ENCODE measurements around the gene CENPC.
"Not testable (repeated sequence)": the region's sequence is repeated elsewhere in the genome, so short reads cannot be mapped to it uniquely, and the experiment has no call there.

The CENPC gene

DNA sequence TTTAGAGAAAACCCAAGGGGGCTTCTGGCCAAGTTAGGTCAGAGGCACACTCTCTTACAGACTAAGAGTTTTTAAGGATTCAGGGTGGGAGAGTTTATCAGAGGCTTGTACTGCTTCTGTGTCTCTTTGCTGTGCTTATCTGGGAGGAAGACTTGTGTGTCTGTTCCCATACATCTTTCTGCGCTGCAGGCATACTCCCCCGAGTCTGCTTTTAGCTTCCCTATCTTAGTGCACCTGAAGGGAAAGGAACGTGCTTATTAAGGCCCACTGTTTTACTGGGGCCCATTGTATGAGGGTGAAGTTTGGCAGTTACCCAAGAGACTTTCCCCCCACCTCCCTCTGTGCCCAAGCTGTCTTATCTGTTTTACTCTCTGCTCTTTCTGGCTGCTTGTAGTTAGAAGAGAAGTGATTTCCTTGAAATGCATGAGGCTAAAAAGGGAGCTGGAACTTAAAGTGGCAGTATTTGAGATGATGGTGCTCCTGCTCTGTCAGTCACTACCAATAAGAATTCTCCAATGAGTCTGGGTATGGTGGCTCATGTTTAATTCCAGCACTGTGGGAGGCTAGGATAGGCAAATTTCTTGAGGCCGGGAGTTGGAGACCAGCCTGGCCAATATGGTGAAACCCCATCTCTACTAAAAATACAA, 7.0 kb upstream of the CENPC start:
- not testable (repeated sequence) for DNase-seq (ENCODE audit: low read depth in 2 of 2)

DNA sequence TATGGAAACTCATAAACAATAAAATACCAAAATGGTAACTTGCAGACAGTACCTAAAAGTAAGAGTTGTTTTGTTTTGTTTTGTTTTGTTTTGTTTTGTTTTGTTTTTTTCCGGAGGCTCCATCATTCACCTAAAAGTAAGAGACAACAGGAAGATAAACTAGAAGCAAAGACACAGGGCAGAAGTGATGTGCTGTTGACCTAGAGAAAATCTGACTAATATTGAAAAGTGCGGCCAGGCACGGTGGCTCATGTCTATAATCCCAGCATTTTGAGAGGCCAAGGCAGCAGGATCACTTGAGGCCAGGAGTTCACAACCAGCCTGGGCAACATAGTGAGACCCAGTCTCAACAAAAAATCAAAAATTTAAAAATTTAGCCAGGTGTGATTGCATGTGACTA, 5.6 kb upstream of the CENPC start:
- no peak for DNase-seq (ENCODE audit: low read depth in 2 of 2)

DNA sequence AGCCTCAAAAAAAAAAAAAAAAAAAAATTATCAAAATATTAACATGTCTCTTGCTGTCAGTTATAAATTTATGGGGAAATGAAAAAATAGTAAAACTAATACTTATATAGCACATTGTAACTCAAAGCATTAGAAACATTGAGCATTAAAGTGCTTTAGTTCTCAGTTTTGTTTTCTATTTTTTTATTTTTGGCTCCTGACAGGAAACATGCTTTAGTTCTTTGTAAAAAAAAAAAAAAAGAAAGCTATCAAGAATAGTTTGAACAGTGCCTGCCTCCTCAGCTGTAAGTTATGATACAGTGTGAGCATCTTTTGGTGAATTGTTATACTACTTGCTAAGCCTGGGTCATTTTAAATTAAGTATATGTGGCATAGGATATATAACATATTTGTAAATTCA, 5.1 kb upstream of the CENPC start:
- DNase-seq (ENCODE audit: low read depth in 2 of 2): no peak

DNA sequence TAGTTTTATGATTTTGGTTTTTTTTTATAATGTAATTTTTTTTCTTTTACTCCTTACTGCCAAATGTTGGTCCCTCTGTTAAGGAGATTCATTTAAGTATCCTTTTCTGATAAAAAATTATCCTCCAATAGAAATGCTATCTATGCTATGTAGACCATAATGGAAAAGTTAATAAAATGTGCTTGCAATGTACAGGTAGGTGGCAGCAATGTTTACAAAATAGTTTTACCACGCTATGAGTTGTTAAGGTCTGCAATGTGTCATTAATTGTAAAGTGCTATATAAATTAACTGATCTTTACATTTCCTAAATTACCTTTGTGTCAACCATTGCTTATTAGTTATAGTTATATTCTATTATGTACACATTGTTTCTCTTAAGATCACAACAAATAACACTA, 3.8 kb upstream of the CENPC start:
- DNase-seq (ENCODE audit: low read depth in 2 of 2): no peak

DNA sequence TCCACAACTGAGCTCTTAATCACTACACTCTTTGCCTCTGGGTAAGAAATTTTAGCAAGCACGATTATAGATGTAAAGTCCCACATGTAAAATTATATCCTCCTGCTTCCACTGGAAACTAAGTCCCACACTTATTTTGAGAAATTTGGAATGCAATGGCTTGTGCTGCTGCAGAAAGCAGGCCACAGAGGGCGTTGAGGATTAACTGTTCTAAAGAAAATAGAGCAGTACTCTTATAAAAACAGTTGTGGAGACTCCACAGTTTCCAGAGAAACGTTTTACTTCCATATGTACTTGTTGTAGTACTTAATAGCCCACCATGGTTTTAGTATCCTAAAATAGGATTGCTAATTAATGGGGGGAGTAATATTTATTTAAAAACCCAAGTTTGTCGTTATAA, 1.7 kb upstream of the CENPC start:
- no peak for DNase-seq (ENCODE audit: low read depth in 2 of 2)

DNA sequence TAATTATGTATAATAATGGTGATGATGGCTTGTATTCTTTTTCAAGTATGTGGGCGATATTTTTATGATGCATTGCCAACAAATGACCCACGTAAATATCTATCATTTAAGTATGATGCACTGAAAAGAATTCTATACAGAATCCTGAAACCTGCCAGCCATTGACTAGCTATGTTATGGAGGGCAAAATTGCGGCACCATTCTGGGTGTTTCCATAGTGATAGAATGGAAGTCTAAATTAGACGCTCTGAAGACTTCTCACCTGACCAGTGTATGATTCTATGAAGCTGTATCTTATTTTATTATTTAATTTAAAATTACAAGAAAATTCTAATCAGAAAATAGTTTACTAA, 677 bp upstream of the CENPC start:
- no peak for DNase-seq (ENCODE audit: low read depth in 2 of 2)

DNA sequence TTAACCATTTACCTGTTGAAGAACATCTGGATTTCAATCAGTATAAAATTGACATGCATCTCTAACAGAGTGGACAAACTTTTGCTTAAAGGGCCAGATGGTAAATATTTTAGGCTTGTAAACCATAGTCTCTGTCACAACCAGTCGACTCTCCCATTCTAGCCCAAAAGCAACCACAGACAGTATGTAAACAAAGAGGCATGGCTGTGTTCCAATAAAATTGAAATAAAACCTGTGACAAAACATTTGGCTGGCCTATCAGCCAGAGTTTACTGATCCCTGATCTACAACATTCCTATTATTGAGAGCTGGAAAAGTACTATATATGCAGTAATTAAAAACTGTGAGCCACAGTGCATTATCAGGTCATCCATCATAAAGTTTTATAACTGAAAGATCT, 3.2 kb downstream of the CENPC start:
- no peak for DNase-seq (ENCODE audit: low read depth in 2 of 2)

DNA sequence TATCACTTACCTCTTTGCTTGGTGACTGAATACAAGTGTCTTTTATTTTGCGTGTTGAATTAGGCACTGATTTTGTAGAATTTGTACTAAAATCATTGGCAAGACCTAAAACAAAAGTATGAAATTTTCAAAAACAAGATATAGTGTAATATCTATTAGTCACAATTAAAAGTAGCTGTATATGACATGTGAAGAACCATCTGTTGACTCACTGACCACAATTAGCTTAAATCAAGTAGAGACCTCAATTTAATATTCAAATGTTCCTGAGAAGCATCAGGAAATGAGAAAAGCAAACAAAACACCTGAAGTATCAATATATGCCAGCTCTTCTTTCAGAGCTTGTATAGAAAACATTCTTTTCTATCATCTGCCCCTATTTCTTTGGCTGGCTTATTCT, 5.5 kb downstream of the CENPC start:
- DNase-seq (ENCODE audit: low read depth in 2 of 2): no peak

DNA sequence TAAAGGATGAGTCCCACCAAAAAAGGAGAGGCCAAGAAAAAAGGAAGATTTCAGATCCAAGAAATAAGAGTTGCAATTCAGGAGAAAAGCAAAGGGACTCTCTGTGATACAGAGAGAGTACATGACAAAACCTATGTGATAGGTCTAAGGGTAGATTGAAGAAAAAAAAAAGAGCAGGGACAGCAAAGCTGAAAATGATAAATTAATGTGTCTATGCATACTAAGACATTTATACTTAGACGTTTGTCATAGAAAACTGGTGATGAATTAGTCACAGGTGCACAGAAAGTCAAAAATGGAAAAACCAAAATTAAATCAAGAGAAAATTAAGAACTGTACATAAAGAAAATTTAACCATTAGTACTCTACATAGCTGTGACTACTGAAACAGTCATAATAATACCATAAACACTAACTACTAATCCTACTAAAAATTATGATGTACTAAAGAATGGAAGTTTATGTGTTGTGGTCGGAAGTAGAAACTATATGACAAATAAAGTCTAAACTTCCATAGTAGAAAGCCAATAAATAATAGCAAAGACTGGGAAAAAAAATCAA, 9.9 kb downstream of the CENPC start:
- DNase-seq (ENCODE audit: low read depth in 2 of 2): no peak

DNA sequence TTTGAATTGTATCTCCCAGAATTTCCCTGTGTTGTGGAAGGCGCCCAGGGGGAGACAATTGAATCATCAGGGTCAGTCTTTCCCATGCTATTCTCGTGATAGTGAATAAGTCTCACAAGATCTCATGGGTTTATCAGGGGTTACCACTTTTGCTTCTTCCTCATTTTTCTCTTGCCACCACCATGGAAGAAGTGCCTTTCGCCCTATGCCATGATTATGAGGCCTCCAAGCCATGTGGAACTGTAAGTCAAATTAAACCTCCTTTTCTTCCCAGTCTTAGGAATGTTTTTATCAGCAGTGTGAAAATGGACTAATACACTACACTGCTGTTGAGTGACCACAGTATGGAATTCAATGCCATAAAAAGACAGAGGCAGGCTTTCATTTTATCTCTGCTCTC, 12.2 kb downstream of the CENPC start:
- no peak for DNase-seq (ENCODE audit: low read depth in 2 of 2)

DNA sequence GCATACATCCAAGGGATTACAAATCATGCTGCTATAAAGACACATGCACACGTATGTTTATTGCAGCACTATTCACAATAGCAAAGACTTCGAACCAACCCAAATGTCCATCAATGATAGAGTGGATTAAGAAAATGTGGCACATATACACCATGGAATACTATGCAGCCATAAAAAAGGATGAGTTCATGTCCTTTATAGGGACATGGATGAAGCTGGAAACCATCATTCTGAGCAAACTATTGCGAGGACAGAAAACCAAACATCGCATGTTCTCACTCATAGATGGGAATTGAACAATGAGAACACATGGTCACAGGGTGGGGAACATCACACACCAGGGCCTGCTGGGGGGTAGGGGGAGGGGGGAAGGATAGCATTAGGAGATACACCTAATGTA, 12.9 kb downstream of the CENPC start:
- not testable (repeated sequence) for DNase-seq (ENCODE audit: low read depth in 2 of 2)

DNA sequence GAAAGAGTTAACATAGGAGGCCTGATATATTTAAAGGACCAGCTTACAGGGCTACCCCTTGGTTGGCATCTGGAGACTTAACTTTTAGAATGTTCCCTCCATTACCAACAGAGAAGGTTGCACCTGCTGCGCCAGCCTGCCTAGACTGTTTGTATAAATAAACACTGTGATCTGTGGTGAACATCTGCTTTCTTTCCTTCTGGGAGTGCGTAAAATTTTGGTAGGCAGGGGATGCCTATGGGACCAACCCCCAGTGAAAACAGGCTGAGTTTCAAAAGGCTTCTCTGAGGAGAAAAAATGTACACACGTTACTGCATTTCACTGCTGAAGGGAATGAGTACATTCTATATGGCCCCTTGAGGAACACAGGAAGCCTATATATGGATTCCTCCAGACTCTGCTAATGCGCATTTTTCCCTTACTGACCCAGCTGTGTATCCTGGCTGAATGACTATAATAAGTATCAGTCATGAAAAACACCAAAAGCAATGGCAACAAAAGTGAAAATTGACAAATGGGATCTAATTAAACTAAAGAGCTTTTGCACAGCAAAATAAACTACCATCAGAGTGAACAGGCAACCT, 13.8 kb downstream of the CENPC start:
- no peak for DNase-seq (ENCODE audit: low read depth in 2 of 2)

DNA sequence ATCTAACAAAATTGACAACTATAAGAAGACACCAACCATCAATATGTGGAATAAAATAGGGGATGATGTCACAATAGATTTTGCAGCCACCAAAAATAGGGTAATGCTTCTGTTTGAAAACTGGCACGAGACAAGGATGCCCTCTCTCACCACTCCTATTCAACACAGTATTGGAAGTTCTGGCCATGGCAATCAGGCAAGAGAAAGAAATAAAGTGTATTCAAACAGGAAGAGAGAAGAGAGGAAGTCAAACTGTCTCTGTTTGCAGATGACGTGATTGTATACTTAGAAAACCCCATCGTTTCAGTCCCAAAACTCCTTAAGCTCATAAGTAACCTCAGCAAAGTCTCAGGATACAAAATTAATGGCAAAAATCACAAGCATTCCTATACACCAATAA, 21.2 kb downstream of the CENPC start:
- DNase-seq (ENCODE audit: low read depth in 2 of 2): not testable (repeated sequence)

DNA sequence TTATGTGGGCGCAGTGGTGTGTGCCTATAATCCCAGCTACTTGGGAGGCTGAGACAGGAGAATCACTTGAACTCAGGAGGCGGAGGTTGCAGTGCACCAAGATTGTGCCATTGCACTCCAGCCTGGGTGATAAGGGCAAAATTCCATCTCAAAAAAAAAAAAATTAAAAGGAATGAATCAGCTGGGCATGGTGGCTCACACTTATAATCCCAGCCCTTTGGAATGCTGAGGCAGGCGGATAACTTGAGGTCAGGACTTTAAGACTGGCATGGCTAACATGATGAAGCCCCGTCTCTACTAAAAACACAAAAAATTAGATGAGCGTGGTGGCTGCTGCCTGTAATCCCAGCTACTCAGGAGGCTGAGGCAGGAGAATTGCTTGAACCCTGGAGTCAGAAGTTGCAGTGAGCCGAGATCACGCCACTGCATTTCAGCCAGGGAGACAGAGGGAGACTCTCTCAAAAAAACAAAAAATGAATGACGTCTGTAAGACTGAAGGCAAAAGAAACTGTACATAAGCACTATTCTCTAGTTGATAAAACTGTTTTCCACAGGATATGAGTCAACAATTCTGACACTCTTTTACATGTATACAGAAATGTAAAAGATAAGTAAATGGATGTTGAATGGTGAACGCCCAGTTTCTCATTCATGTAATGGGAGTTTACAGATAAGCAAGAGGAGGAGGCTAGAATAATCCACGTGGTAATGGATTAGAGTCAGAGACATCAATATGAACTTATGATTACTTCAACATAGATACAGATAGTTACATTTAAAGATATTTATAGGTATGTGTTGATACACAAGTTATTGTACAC, 22.2 kb downstream of the CENPC start:
- no peak for DNase-seq (ENCODE audit: low read depth in 2 of 2)

DNA sequence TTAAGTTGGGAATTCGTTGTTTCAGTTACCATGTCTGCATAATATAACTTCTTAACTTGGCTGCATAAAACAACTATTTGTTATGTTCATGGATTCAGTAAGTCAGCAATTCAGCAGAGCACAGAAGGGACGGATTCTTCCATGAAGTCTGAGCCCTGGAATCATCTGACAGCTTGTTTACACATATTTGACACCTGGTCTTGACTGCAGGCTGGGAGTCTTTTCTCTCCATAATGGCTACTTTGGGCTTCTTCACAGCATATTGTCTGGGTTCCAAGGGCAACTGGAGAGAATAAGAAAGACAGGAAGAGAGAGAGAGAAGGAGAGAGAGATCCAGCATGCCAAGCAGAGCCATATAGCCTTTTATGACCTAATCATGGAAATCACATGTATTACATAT, 23.1 kb downstream of the CENPC start:
- DNase-seq (ENCODE audit: low read depth in 2 of 2): no peak

DNA sequence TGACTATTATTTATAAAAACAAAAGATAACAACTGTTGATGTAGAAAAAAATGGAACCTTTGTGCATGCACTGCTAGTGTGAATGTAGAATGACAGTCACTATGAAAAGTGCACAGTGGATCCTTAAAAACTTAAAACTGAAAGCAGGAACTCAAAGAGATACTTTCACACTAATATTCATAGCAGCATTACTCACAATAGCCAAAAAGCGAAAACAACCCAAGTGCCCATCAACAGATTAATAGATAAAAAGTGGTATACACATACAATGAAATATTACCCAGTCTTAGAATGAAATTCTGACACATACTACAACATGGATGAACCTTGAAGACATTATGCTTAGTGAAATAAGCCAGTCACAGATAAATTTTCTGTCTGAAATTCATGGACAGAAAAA, 23.8 kb downstream of the CENPC start:
- DNase-seq (ENCODE audit: low read depth in 2 of 2): no peak

DNA sequence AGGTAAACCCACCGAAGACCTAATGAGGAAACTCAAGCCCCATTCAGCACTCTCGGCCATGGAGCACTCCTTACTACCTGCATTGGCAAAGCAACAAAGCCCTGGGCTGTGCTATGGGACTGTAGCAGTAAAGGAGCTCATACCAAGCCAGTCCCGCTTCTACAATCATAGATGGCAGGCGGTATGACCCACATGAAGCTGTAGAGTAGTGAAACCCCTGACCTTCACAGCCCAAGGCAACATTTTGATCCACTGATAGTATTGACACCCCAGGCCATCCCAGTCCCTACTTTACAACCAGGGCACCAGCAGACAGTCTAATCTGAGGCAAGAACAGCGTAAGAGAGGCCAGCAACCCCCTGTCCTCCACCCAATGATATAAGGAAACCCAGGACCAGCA, 25.2 kb downstream of the CENPC start:
- DNase-seq (ENCODE audit: low read depth in 2 of 2): no peak

DNA sequence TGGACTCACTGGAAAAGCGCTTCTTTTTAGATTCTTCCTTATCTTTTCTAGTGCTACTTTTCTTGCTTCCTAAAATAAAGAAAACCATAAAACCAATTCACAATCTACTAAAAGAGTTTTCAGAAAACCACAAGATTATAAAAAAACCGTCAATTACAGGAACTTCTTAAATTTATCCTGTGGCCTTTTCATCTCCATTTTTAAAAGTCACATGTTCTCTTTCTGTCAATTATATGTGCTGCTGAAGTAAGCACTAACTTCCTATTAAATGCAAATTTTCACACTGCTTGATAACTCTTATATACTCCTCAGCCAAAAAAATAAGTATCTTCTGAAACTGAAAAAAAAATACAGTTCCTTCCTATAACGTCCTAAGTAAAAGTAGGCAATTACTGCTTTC, 32.8 kb downstream of the CENPC start:
- DNase-seq (ENCODE audit: low read depth in 2 of 2): no peak

DNA sequence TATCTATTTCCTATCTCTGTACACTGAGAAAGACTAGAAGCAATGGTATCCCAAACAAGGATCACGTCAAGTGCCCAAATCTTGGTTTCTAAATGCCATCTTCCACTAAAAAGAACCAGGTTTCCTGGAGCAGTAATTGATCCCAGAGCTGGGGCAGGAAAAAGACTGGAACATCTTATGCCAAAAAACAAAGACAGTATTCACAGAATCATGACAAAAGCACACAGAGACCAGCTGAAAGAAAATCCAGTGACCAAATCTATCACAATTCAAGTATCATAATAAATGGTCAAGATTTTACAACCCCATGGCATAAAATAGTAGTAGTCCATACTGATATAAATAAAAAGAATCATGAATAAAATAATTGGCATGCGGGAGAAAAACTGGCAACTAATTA, 44.9 kb downstream of the CENPC start:
- DNase-seq (ENCODE audit: low read depth in 2 of 2): no peak

DNA sequence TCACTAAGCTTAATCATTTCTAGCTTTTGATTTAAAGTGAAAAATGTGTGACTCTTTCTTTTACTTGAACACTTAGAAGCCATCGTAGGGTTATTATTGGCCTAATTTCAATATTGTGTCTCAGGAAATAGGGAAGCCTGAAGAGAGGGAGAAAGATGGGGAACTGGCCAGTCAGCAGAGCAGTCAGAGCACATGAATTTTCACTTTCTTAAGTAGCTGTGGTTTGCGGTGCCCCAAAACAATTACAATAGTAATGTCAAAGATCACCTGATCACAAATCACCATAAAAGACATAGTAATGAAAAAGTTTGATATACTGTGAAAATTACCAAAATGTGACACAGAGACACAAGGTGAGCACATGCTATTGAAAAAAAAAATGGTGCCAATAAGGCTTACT, 45.5 kb downstream of the CENPC start:
- DNase-seq (ENCODE audit: low read depth in 2 of 2): no peak

DNA sequence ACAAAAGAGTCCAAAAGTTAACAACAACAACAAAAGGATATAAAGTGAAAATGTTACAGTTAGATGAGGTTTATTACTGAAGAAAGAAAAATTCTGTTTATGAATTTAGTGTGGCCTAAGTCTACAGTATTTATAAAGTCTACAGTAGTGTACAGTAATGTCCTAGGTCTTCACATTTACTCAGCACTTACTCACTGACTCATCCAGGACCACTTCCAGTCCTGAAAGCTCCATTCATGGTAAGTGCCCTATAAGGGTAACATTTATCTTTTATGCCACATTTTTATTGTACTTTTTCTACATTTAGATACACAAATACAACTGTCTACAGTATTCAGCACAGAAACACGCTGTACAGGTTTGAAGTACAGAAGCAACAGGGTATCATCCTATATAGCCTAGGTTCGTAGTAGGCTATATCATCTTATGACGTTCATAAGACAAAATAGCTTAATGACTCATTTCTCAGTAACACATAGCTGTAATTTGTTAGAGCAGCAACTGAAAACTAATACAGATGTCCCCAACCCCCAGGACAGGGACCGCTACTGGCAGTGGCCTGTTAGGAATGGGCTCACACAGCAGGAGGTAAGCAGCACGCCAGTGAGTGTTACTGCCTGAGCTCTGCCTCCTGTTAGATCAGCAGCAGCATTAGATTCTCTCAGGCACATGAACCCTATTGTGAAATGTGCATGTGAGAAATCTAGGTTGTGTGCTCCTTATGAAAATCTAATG, 61.3 kb downstream of the CENPC start:
- no peak for DNase-seq (ENCODE audit: low read depth in 2 of 2)

DNA sequence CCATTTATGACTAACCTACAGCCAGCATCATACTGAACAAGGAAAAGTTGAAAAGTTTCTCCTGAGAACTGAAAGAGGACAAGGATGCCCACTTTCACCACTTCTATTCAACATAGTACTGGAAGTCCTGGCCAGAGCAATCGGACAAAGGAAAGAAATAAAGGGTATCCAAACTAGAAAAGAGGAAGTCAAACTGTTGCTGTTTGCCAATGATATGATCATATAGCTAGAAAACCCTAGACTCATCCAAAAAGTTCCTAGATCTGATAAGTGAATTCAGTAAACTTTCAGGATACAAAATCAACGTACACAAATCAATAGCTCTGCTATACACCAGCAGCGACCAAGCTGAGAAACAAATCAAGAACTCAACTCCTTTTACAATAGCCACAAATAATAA, 64.5 kb downstream of the CENPC start:
- DNase-seq (ENCODE audit: low read depth in 2 of 2): no peak

All from activated CD4-positive, alpha-beta T cell treated with anti-CD3 and anti-CD28 coated beads for 24 hours (primary cell).